Activated naive CD8-positive, alpha-beta T cell treated with anti-CD3 and anti-CD28 coated beads, Interleukin-2, amount 10 ng/mL, durations not matched to agents 7 days and 5 days (primary cell): ENCODE data around the gene OGFR. TPM values are rescaled to one million over a fixed set of nuclear protein-coding genes. Genes with fewer than 3 reads are reported as not detected.
A peak's percentile ranks its signal among the peaks of the same experiment; 100 is the strongest.
"Not testable (repeated sequence)": the region's sequence is repeated elsewhere in the genome, so short reads cannot be mapped to it uniquely, and the experiment has no call there.

ENCODE experiments used
- ATAC-seq: fragments of 150-1000 bp; cut with Tn5 transposase; one replicate; pipeline ENCODE4 v1.10.0; 2021; ENCODE audit warnings: low read depth, moderate library complexity
- POLR2A ChIA-PET: fragments of 350-600 bp; sonication (Branson Sonifier 250); formaldehyde crosslinking; loops from one replicate; lab custom pipeline; 2021; ENCODE audit warnings: antibody characterized with exemption; lab: Charles Lee
- DNase-seq: peaks from one replicate; pipeline ENCODE4 v3.0.0; 2021
- H3K27ac Mint-ChIP-seq: one replicate; pipeline ENCODE4 v1.8.0; 2022; ENCODE audit warnings: mild to moderate bottlenecking, mixed read lengths
- H3K27me3 Mint-ChIP-seq: one replicate; pipeline ENCODE4 v1.8.0; 2022; ENCODE audit warnings: mild to moderate bottlenecking, moderate library complexity, mixed read lengths
- H3K36me3 Mint-ChIP-seq: one replicate; pipeline ENCODE4 v1.8.0; 2021; ENCODE audit warnings: mild to moderate bottlenecking, mixed read lengths
- H3K4me1 Mint-ChIP-seq: one replicate; pipeline ENCODE4 v1.8.0; 2021; ENCODE audit warnings: mixed read lengths
- H3K4me3 Mint-ChIP-seq: one replicate; pipeline ENCODE4 v1.8.0; 2022; ENCODE audit warnings: mild to moderate bottlenecking, moderate library complexity, mixed read lengths
- H3K9me3 Mint-ChIP-seq: one replicate; pipeline ENCODE4 v1.8.0; 2021; ENCODE audit warnings: mixed read lengths
- total RNA-seq, 2 experiments: library from RNA; stranded (reverse); gene quantifications; one replicate each; pipeline ENCODE4 v1.2.3, GENCODE V29; 2021

OGFR gene
- total RNA-seq, 2 experiments from 2014 or later: 80.8 to 81.1 TPM

DNA sequence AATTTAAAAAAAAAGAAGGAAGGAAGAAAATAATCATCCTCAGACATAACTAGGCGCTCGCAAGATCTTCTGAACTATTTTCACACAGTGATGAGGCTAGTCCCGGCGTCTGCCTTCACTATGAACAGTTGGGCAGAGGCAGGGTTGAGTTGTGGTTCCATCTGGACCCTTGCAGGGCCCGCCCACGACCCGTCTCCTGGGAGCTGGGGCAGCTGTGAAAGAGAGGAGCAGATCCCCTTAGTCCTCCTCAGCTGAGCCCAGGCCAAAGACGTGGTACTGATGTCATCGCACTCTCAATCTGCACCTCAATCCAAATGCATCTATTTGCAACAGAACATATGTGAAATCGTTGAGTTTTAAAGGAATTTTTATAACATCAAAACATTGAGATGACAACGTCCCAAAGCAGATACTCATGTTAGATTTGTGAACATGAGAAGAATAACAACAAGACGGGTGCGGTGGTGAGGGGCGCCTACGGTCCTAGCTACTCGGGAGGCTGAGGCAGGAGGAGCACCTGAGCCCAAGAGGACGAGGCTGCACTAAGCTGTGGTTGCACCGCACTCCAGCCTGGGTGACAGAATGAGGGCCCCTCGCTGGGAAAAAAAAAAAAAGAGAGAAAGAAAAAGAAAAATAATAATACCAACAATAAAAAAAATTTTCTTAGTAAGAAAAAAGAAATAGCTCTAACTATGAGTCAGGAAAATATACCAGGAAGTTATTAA lies 41.7 kb downstream of the OGFR start:
- Mint-ChIP-seq H3K4me3 (no peak overlapping the region), H3K36me3 (peaks cover 2% of the 10 kb centered on the region), H3K27me3 (no peaks in the 10 kb centered on the region), H3K27ac (no peak overlapping the region), H3K4me1 (no peaks in the 10 kb centered on the region), H3K9me3 (no peaks in the 10 kb centered on the region)
- ATAC-seq (no peak), DNase-seq (no peak)
- POLR2A ChIA-PET: interaction anchor here (0.5 kb wide), 1 partner anchor 12 kb away, joined by 3 read pairs; no protein-coding TSS in a partner anchor

DNA sequence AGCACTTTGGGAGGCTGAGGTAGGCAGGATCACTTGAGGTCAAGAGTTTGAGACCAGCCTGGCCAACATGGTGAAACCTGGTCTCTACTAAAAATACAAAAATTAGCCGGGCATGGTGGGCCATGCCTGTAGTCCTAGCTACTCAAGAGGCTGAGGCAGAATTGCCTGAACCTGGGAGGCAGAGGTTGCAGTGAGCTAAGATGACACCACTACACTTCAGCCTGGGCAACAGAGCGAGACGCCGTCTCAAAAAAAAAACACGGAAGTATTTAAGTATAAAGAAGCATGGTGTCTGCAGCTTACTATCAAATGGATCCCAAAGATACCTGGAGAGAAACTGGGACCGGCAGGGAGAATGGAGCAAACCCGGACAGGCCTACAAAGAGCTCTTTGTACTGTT lies 44.3 kb downstream of the OGFR start:
- H3K9me3 Mint-ChIP-seq, H3K4me1 Mint-ChIP-seq, H3K27ac Mint-ChIP-seq, H3K27me3 Mint-ChIP-seq, ATAC-seq, H3K4me3 Mint-ChIP-seq, DNase-seq, POLR2A ChIA-PET: not testable (repeated sequence)
- peaks cover 12% of the 10 kb centered on the region for H3K36me3 Mint-ChIP-seq

DNA sequence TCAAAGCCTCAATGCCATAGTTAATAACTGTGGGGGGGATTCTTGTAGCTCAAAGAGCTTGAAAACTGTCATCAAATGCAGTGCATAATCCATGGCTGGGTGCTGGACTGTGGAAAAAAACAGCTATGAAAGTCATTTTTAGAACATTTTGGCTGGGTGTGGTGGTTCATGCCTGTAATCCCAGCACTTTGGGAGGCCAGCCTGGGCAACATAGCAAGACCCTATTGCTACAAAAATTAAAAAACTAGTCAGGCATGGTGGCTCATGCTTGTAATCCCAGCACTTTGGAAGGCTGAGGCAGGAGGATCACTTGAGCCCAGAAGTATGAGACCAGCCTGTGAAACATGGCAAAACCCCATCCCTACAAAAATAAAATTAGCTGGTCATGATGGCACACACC lies 44.8 kb downstream of the OGFR start:
- Mint-ChIP-seq H3K27me3 (no peaks in the 10 kb centered on the region), H3K4me3 (no peak overlapping the region), H3K4me1 (peaks cover 5% of the 10 kb centered on the region), H3K27ac (no peak overlapping the region), H3K9me3 (no peaks in the 10 kb centered on the region), H3K36me3 (peaks cover 12% of the 10 kb centered on the region)
- POLR2A ChIA-PET: no interaction called here
- DNase-seq: no peak
- no peak for ATAC-seq

DNA sequence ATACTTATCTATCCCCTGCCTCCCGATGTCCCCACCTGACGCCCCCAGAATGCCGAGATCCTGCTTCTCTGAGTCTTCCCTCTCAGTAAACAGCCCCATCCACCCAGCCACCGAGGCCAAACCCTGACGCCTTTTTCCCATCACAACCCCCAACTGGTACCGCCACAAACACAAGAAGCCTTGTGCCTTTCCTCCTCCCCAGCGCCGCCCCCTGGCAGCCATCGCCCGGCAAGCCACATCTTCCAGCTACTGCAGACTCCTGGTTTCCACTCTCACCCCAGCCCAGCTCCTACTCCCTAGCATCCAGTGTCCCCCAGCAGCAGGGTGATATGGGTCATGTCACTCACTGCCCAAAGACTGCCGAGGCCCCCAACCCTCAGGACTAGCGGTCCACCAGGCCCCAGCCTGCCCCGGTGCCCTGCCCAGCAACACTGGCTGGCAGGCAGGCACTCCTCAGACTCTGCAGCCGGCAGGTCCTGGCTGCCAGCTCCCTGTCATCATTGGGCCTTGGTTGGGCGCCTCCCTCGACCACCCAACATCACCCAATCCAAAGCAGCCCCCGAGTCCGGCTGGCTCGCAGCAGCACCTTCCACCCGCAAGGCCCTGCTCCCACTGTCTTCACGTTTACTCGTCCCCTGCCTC lies 45.8 kb downstream of the OGFR start:
- no peak for DNase-seq
- Mint-ChIP-seq H3K27me3 (no peaks in the 10 kb centered on the region), H3K4me1 (peaks cover 5% of the 10 kb centered on the region), H3K4me3 (no peak overlapping the region), H3K27ac (no peak overlapping the region), H3K36me3 (peaks cover 15% of the 10 kb centered on the region), H3K9me3 (no peaks in the 10 kb centered on the region)
- POLR2A ChIA-PET: no interaction called here
- no peak for ATAC-seq

DNA sequence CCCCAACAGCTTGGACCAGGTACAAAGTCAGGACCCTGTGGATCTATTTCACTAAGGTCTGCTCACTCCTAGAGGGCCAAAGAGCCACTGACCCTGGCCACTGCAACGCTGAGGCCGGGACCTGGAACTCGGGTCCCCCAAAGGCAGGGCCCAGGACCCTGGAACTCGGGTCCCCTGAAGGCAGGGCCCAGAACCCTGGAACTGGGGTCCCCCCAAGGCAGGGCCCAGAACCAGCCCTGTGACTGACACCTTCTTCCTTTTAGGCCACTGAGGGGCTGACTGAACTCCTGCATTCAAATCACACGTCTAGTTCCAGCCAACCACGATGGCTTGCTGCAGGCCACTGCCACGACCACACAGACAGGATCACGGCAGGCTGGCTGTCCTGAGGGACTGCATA lies 47.6 kb downstream of the OGFR start:
- POLR2A ChIA-PET: no interaction called here
- peaks cover 20% of the 10 kb centered on the region for H3K36me3 Mint-ChIP-seq
- ATAC-seq (no peak), DNase-seq (no peak)
- no peaks in the 10 kb centered on the region for H3K9me3 Mint-ChIP-seq
- H3K27me3 Mint-ChIP-seq: no peaks in the 10 kb centered on the region
- H3K4me1 Mint-ChIP-seq: peaks cover 5% of the 10 kb centered on the region
- no peak overlapping the region for H3K4me3 Mint-ChIP-seq
- H3K27ac Mint-ChIP-seq: no peak overlapping the region

DNA sequence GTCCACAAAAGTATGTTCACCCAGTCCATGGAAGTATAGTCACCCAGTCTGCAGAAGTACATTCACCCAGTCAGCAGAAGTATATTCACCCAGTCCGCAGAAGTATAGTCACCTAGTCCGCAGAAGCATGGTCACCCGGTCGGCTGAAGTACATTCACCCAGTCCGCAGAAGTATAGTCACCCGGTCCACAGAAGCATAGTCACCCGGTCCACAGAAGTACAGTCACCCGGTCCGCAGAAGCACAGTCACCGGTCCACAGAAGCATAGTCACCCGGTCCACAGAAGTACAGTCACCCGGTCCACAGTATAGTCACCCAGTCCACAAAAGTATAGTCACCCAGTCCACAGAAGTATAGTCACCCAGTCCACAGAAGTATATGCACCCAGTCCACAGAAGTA lies 48.2 kb downstream of the OGFR start:
- ATAC-seq: no peak
- no peak for DNase-seq
- Mint-ChIP-seq H3K9me3 (no peaks in the 10 kb centered on the region), H3K27me3 (no peaks in the 10 kb centered on the region), H3K36me3 (peaks cover 21% of the 10 kb centered on the region), H3K27ac (no peak overlapping the region), H3K4me3 (no peak overlapping the region), H3K4me1 (peaks cover 5% of the 10 kb centered on the region)
- POLR2A ChIA-PET: no interaction called here

DNA sequence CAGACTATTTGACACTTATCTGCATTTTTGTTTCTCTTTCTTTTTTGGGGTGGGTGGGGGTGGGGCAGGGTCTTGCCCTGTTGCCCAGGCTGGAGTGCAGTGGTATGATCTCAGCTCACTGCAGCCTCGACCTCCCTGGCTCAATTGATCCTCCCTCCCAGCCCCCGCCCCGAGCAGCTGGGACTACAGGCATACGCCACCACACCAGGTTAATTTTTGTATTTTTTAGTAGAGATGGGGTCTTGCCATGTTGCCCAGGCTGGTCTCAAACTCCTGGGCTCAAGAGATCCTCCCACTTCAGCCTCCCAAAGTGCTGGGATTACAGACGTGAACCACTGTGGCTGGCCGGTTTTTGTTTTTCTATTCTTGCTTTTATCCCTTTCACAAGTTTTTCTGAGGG lies 48.7 kb downstream of the OGFR start:
- peaks cover 21% of the 10 kb centered on the region for H3K36me3 Mint-ChIP-seq
- H3K9me3 Mint-ChIP-seq, H3K4me3 Mint-ChIP-seq, H3K27me3 Mint-ChIP-seq, DNase-seq, H3K4me1 Mint-ChIP-seq, H3K27ac Mint-ChIP-seq, ATAC-seq, POLR2A ChIA-PET: not testable (repeated sequence)

DNA sequence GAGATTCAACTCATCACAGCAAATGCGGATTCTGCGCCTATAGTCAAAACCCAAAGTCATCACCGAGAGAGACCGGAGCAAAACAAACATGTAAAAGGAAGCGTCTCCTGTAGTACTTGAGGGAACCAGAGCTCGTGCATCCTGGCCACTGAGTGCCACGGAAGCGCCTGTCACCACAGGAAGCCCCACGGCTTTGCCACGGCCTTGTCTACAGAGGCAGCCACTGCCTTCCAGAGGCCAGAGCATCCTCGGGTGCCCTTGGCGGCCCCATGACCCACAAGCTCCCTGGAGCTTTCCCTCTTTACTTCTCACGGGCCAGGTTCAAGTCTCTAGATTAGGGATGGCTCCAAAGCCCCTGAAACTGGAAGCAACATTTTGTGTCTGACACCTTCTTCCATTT lies 49.5 kb downstream of the OGFR start:
- Mint-ChIP-seq H3K9me3 (no peaks in the 10 kb centered on the region), H3K36me3 (peaks cover 21% of the 10 kb centered on the region), H3K4me1 (peaks cover 7% of the 10 kb centered on the region), H3K27ac (no peak overlapping the region), H3K4me3 (no peak overlapping the region), H3K27me3 (no peaks in the 10 kb centered on the region)
- DNase-seq (no peak), ATAC-seq (no peak)
- POLR2A ChIA-PET: no interaction called here

DNA sequence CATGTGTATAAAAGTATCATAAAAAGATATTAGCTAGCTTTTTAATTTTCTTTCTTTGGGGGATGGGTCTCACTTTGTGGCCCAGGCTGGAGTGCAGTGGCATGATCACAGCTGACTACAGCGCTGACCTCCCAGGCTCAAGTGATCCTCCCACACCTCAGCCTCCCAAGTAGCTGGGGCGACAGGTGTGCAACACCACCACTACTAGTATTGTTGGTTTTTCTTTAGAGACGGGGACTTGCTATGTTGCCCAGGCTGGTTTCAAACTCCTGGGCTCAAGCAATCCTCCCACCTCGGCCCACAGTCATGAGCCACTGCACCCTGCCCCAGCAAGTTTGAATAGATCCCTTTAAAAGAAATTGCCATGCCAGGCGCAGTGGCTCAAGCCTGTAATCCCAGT lies 50.5 kb downstream of the OGFR start:
- Mint-ChIP-seq H3K4me3 (no peak overlapping the region), H3K27me3 (no peaks in the 10 kb centered on the region), H3K36me3 (peaks cover 19% of the 10 kb centered on the region), H3K9me3 (no peaks in the 10 kb centered on the region), H3K4me1 (peaks cover 9% of the 10 kb centered on the region), H3K27ac (no peak overlapping the region)
- no peak for ATAC-seq
- DNase-seq: no peak
- POLR2A ChIA-PET: no interaction called here

DNA sequence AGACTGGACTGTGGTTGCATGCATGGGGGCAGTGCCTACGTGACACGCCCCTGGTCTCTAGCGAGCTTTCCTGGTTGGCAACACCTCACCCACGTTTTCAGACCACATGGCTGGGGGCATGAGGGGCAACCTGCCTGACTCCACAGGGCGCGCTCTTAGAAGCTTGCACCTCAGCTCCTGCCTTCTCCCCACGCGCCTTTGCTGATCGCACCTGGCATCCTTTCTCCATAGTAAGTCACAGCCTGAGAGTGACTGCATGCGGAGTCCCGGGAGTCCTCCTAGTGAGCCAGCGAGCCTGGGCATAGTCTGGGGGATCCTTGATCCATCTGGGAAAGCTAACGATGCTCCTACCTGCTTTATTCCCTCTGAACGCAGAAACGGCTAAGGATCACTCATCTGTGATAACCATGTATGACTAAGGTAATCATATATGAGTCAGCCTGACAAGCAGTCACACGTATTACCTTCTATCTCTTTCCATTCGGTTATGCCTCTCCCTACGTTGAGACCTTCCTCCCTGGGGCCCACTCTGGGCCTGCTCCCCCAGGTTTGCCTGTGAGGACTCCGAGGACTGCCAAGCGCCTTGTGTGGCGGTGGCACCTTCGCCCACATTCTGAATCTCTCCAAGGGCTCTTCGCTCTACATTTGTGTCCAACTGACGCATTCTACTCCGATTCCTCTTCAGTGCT lies 52.4 kb downstream of the OGFR start:
- H3K9me3 Mint-ChIP-seq: no peaks in the 10 kb centered on the region
- H3K4me1 Mint-ChIP-seq: peaks cover 13% of the 10 kb centered on the region
- H3K36me3 Mint-ChIP-seq: peaks cover 19% of the 10 kb centered on the region
- no peak overlapping the region for H3K27ac Mint-ChIP-seq
- DNase-seq (no peak), ATAC-seq (no peak)
- peaks cover 5% of the 10 kb centered on the region for H3K27me3 Mint-ChIP-seq
- no peak overlapping the region for H3K4me3 Mint-ChIP-seq
- POLR2A ChIA-PET: no interaction called here

DNA sequence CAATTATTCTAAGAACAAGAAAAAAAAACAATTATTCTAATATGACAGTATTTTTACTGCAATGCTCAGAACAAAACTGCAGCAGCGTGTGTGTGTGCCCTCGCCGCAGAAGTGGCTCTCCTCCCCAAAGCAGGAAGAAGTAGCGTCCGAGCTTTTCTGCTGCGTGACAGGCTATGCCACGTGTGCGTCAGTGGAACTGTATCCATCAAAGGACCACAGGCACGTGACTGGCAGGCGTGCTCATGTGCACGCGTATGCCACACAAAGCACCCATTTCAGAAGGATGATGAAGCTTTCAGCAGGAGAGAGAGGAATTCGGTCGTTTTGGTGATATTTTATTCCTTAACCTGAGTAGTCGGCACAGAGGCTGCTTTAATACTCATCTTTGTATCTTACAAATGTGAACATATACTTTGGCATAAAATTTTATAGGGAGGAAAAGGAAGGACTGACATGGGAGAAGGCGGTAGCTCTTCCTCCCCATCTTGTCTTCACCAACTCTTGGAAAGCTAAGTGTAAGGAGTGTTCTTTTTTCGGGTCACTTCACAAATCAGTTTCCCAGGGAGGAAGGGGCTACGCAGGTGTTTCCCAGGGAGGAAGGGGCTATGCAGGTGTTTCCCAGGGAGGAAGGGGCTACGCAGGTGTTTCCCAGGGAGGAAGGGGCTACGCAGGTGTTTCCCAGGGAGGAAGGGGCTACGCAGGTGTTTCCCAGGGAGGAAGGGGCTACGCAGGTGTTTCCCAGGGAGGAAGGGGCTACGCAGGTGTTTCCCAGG lies 53.6 kb downstream of the OGFR start:
- H3K4me1 Mint-ChIP-seq: peaks cover 14% of the 10 kb centered on the region
- H3K27me3 Mint-ChIP-seq: peaks cover 13% of the 10 kb centered on the region
- DNase-seq: no peak
- peaks cover 11% of the 10 kb centered on the region for H3K36me3 Mint-ChIP-seq
- no peaks in the 10 kb centered on the region for H3K9me3 Mint-ChIP-seq
- POLR2A ChIA-PET: interaction anchor here (0.8 kb wide), 2 partner anchors 12 to 27 kb away, joined by 3 read pairs; no protein-coding TSS in a partner anchor
- no peak for ATAC-seq
- H3K27ac Mint-ChIP-seq: no peak overlapping the region
- no peak overlapping the region for H3K4me3 Mint-ChIP-seq

DNA sequence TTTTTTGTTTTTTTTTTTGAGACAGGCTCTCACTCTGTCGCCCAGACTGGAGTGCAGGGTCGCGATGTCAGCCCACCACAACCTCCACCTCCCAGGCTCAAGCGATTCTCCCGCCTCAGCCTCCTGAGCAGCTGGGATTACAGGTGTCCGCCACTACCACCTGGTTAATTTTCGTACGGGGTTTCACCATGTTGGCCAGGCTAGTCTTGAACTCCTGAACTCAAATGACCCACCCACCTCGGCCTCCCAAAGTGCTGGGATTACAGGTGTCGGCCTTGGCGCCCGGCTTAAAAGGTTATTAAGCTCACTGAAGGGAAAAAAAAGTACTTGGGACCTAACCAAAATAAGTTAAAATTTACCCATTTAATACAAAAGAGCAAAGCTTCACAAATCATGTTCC lies 55.1 kb downstream of the OGFR start:
- Mint-ChIP-seq H3K4me1 (peaks cover 13% of the 10 kb centered on the region), H3K4me3 (peak overlapping the region; percentile 59), H3K27ac (no peak overlapping the region), H3K9me3 (no peaks in the 10 kb centered on the region), H3K27me3 (peaks cover 16% of the 10 kb centered on the region), H3K36me3 (peaks cover 8% of the 10 kb centered on the region)
- ATAC-seq (no peak), DNase-seq (no peak)
- POLR2A ChIA-PET: no interaction called here

DNA sequence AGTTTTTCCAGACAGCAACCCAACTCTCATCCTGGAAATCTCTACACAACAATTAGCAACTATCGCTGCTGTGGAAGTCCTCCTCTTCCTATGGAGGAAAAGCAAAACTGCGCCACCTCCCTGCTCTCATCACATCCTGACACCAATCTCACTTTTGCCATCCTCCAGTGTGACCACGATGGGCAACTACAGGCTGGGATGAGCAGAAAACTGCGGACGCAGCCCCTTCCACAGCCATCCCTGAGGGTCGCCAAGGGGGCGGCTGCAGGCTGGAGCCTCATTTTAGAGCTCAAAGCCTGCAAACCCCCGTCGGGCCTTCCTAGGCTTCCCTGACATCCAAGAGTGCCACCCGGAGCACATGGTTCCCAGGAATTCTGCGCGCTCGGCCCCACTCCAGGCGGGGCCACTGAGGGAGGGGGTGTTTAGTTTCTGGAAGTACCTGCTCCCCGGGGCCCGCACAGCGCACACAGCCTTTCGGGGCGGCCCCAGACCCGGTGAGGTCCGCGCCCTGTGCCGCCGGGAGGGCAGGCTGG lies 55.8 kb downstream of the OGFR start:
- no peak overlapping the region for H3K27ac Mint-ChIP-seq
- peak; percentile 6 for ATAC-seq
- no peak for DNase-seq
- no peaks in the 10 kb centered on the region for H3K9me3 Mint-ChIP-seq
- peaks cover 17% of the 10 kb centered on the region for H3K27me3 Mint-ChIP-seq
- H3K4me3 Mint-ChIP-seq: peak overlapping the region; percentile 59
- POLR2A ChIA-PET: interaction anchor here (1.3 to 1.5 kb wide), 2 partner anchors 27 to 65 kb away, joined by 4 read pairs; partner anchors contain the start of gene DIDO1
- H3K4me1 Mint-ChIP-seq: peaks cover 13% of the 10 kb centered on the region
- peaks cover 6% of the 10 kb centered on the region for H3K36me3 Mint-ChIP-seq
